Forelimb muscle (tissue), 1 donor: ENCODE results near the gene MAPK8IP1. TPM values are rescaled to one million over a fixed set of nuclear protein-coding genes. Genes with fewer than 3 reads are reported as not detected.

ENCODE experiments used
- DNase-seq: peaks from one replicate; pipeline ENCODE4 v3.0.0-alpha.2; 2013; ENCODE audit warnings: low read depth
- polyA plus RNA-seq: library from polyadenylated mRNA; unstranded; fragments of 120-200 nt; gene quantifications from one replicate; pipeline ENCODE4 v1.2.1, GENCODE V29; 2013; ENCODE audit not compliant: insufficient read length

MAPK8IP1 gene
- polyA plus RNA-seq, 1 donor: 41.3 TPM

GRCh38 chr11:45942381-45942780 lies 56.9 kb downstream of the MAPK8IP1 start:
- no peak for DNase-seq

GRCh38 chr11:45945397-45945999 lies 60.0 kb downstream of the MAPK8IP1 start:
- DNase-seq: no peak

GRCh38 chr11:45947885-45948284 lies 62.4 kb downstream of the MAPK8IP1 start:
- no peak for DNase-seq

GRCh38 chr11:45948356-45948755 lies 62.9 kb downstream of the MAPK8IP1 start:
- DNase-seq: no peak

GRCh38 chr11:45949992-45950407 lies 64.5 kb downstream of the MAPK8IP1 start:
- no peak for DNase-seq

Other genes starting within 250 kb of the MAPK8IP1 start
- 14.6 TPM for gene CHST1, start 220.0 kb upstream of the MAPK8IP1 start, polyA plus RNA-seq
- 6.6 TPM for gene SLC35C1, start 80.5 kb upstream of the MAPK8IP1 start, polyA plus RNA-seq
- gene CRY2, start 38.2 kb upstream of the MAPK8IP1 start, polyA plus RNA-seq: 25.9 TPM
- gene FREY1, start 21.6 kb downstream of the MAPK8IP1 start, polyA plus RNA-seq: 0.43 TPM
- 11.7 TPM for gene PEX16, start 32.2 kb downstream of the MAPK8IP1 start, polyA plus RNA-seq
- gene LARGE2, start 37.0 kb downstream of the MAPK8IP1 start, polyA plus RNA-seq: 0.30 TPM
- 35.7 TPM for gene PHF21A, start 235.8 kb downstream of the MAPK8IP1 start, polyA plus RNA-seq